ENCODE results near the gene PXDC1. TPM values are rescaled to one million over a fixed set of nuclear protein-coding genes. Genes with fewer than 3 reads are reported as not detected.

PXDC1 gene
- total RNA-seq, 1 experiment from 2014 or later = 30.8 TPM

DNA sequence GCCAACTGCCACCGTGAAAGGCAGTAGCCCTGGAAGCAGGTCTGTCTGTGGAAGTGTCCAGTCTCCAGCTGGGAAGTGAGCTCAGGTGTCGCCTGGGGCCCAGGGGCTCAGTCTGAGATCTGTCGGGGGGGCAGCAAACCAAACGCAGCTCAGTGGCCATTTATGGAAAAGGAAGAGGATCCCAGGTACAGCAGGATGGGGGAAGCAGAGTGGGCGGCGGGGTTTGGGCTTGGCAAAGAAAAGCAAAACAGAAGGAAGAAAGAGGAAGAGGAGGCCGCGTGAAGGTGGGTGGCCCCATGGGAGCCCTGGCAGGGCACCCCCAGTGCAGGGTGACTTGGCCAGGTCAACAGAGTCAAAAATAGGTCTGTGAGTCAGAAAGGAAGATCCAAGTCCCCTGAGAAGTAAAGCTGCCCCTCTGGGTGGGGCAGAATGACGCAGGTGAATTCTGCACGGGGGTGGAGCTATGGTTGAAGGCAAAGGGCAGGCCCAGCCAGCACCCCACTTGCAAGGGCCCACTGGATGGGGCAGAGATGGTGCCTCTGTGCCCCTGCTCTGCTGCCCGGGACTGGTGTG, 5.3 kb downstream of the PXDC1 start:
- no peak overlapping the region for H2AFZ ChIP-seq
- no peaks in the 10 kb centered on the region for H3K9me3 ChIP-seq (ENCODE audit: insufficient read depth, low read depth)
- intact Hi-C loops (cut with micrococcal nuclease; ENCODE audit: unreplicated experiment) = no loop called here
- H3K27ac ChIP-seq = no peak overlapping the region
- no peak for DNase-seq
- H3K9me2 ChIP-seq (ENCODE audit: insufficient read depth) = no peaks in the 10 kb centered on the region
- no peak overlapping the region for H3K4me2 ChIP-seq
- no peaks in the 10 kb centered on the region for H3K27me3 ChIP-seq (ENCODE audit: insufficient read depth, low read depth)
- BruUV-seq (replicated peaks) = no TSS peak
- no peak for TF ChIP-seq EZH2 (IDR thresholded peaks at IDR 0.05; ENCODE audit: low read depth)
- TF ChIP-seq, protein P1, sequence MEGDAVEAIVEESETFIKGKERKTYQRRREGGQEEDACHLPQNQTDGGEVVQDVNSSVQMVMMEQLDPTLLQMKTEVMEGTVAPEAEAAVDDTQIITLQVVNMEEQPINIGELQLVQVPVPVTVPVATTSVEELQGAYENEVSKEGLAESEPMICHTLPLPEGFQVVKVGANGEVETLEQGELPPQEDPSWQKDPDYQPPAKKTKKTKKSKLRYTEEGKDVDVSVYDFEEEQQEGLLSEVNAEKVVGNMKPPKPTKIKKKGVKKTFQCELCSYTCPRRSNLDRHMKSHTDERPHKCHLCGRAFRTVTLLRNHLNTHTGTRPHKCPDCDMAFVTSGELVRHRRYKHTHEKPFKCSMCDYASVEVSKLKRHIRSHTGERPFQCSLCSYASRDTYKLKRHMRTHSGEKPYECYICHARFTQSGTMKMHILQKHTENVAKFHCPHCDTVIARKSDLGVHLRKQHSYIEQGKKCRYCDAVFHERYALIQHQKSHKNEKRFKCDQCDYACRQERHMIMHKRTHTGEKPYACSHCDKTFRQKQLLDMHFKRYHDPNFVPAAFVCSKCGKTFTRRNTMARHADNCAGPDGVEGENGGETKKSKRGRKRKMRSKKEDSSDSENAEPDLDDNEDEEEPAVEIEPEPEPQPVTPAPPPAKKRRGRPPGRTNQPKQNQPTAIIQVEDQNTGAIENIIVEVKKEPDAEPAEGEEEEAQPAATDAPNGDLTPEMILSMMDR (conservative IDR thresholded peaks at IDR 0.05) = no peak
- H3F3A ChIP-seq (ENCODE audit: insufficient read depth, low read depth) = peaks cover 3% of the 10 kb centered on the region; the same call in 1 of the 2 replicates
- POLR2A ChIA-PET (ENCODE audit: unreplicated experiment) = interaction anchor here (0.6 kb wide), 2 partner anchors 118 to 192 kb away, joined by 3 to 4 read pairs; no protein-coding TSS in a partner anchor
- peaks cover 3% of the 10 kb centered on the region; the same call in 1 of the 2 replicates for H4K20me1 ChIP-seq (ENCODE audit: insufficient read depth)
- no peaks in the 10 kb centered on the region for H3K36me3 ChIP-seq (ENCODE audit: low read depth)
- H3K4me1 ChIP-seq (replicated peaks; ENCODE audit: insufficient read depth) = peaks cover 10% of the 10 kb centered on the region; the same call in 1 of the 2 replicates
- no peak overlapping the region for H3K4me3 ChIP-seq
- peaks cover 39% of the 10 kb centered on the region for H3K79me2 ChIP-seq (ENCODE audit: low read depth)
- CTCF ChIA-PET = no interaction called here

DNA sequence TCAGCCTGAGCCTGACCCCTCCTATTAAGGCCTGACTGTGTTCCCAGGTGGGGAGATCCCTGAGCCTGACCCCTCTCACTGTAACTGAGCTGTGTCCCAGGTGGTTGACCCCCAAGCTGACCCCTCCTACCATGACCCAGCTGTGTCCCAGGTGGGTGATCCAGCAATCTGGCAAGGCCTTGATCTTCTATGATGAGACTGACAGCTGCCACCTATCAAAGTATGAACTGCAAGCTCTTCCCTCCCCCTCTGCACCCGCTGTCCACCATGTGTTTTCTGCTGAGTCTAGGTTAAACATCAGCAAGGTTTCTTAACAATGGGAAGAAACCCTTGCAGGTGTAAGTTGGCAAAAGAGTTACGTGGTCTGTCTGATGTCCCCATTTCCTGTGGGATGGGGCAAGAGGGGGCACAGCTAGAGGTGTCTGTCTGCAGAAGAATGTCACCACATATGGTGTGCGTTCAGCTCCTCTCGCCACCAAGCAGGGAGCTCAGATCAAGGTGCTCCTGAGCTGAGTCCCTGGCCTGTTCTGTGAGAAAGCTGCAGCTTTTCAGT, 5.9 kb downstream of the PXDC1 start:
- Histone ChIP-seq H3K9me2 (ENCODE audit: insufficient read depth) (no peaks in the 10 kb centered on the region), H3K36me3 (ENCODE audit: low read depth) (no peaks in the 10 kb centered on the region), H3K4me1 (replicated peaks; ENCODE audit: insufficient read depth) (peaks cover 10% of the 10 kb centered on the region; the same call in 1 of the 2 replicates), H3K9me3 (ENCODE audit: insufficient read depth, low read depth) (no peaks in the 10 kb centered on the region), H2AFZ (no peak overlapping the region), H4K20me1 (ENCODE audit: insufficient read depth) (peaks cover 3% of the 10 kb centered on the region; the same call in 1 of the 2 replicates), H3K27me3 (ENCODE audit: insufficient read depth, low read depth) (no peaks in the 10 kb centered on the region), H3K4me3 (no peak overlapping the region), H3K4me2 (no peak overlapping the region), H3K79me2 (ENCODE audit: low read depth) (peaks cover 41% of the 10 kb centered on the region), H3K27ac (no peak overlapping the region), H3F3A (ENCODE audit: insufficient read depth, low read depth) (peaks cover 3% of the 10 kb centered on the region; the same call in 1 of the 2 replicates)
- BruUV-seq (replicated peaks) = no TSS peak
- CTCF ChIA-PET = no interaction called here
- intact Hi-C loops (cut with micrococcal nuclease; ENCODE audit: unreplicated experiment) = no loop called here
- POLR2A ChIA-PET (ENCODE audit: unreplicated experiment) = interaction anchor here (0.6 kb wide), 2 partner anchors 118 to 192 kb away, joined by 3 to 4 read pairs; no protein-coding TSS in a partner anchor
- TF ChIP-seq, protein P1 (conservative IDR thresholded peaks at IDR 0.05) = no peak
- TF ChIP-seq EZH2 (IDR thresholded peaks at IDR 0.05; ENCODE audit: low read depth) = no peak
- DNase-seq = no peak

DNA sequence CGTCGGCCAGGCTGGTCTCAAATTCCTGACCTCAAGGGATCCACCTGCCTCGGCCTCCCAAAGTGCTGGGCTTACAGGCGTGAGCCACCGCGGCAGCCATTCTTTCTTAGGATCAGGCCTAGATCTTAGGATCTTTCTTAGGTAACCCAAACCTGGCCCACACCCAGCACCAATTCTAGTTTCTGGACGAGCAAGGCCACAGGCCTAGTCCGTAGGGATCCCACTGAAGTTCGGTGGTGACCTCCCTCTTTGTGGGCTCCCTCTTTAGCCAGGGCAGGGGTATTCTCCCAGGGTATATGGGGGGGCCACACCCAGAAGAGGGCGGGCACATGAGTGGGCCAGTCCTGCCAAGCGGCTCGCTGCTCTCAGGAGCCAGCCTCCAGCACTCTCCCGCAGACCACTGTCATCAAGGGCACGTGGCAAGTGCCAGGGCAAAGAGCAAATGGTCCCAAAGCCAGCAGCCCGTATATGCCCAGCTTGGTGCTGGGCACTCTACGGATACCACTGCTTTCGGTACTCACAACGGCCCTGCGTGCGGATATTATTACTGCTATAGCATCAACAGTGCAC, 6.5 kb downstream of the PXDC1 start:
- Histone ChIP-seq H3F3A (ENCODE audit: insufficient read depth, low read depth) (peaks cover 3% of the 10 kb centered on the region; the same call in 1 of the 2 replicates), H3K4me1 (replicated peaks; ENCODE audit: insufficient read depth) (peaks cover 10% of the 10 kb centered on the region; the same call in 1 of the 2 replicates), H3K27ac (no peak overlapping the region), H3K79me2 (ENCODE audit: low read depth) (peaks cover 37% of the 10 kb centered on the region), H3K4me2 (no peak overlapping the region), H3K36me3 (ENCODE audit: low read depth) (no peaks in the 10 kb centered on the region), H4K20me1 (ENCODE audit: insufficient read depth) (peaks cover 3% of the 10 kb centered on the region; the same call in 1 of the 2 replicates), H3K4me3 (no peak overlapping the region), H3K27me3 (ENCODE audit: insufficient read depth, low read depth) (no peaks in the 10 kb centered on the region), H3K9me3 (ENCODE audit: insufficient read depth, low read depth) (no peaks in the 10 kb centered on the region), H2AFZ (no peak overlapping the region), H3K9me2 (ENCODE audit: insufficient read depth) (no peaks in the 10 kb centered on the region)
- TF ChIP-seq EZH2 (IDR thresholded peaks at IDR 0.05; ENCODE audit: low read depth) = no peak
- TF ChIP-seq, protein P1 (conservative IDR thresholded peaks at IDR 0.05) = no peak
- DNase-seq = no peak
- CTCF ChIA-PET = no interaction called here
- BruUV-seq (replicated peaks) = no TSS peak
- intact Hi-C loops (cut with micrococcal nuclease; ENCODE audit: unreplicated experiment) = loop anchor here (5.0 kb wide), 1 partner anchor 187 kb away; no protein-coding TSS in a partner anchor
- POLR2A ChIA-PET (ENCODE audit: unreplicated experiment) = no interaction called here
